ENCODE measurements around the gene SACM1L.
"Not testable (repeated sequence)": the region's sequence is repeated elsewhere in the genome, so short reads cannot be mapped to it uniquely, and the experiment has no call there.

SACM1L gene

DNA sequence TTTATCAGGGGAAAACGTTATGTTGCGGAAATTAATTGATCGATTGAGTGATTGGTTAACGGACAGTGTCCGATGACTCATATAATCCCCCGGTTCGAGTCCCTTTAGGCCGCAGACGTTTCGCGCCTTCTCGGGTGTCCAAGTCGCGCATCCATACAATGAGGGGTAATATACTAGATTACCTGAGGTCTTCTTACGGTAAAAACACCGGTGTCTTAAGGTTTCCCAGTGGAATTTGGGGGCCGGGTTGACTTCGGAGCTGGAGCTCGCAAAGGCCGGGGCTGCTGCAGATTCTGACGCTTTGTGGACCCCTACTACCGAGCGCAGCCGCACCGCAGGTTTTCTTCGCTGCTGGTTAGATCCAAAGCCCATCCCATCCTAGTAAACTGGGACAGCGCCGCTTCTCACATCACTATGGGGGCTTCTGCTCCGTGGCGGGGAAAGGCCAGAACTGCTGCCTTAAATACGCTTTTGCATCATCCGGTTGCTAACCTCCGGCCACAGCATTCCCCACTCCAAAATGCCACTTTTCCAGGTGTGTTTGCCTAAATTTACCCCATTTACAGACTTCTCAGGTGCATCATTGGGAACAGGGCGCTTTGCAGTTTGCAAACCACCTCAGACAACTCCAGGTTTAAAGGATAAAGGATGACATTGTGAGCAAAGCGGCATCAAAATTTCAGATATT is 858 bp upstream of the SACM1L start:
- intact Hi-C loops (cut with DNase I): no loop called here
- DNase-seq: peak; percentile 12 to 72 (median 48)

DNA sequence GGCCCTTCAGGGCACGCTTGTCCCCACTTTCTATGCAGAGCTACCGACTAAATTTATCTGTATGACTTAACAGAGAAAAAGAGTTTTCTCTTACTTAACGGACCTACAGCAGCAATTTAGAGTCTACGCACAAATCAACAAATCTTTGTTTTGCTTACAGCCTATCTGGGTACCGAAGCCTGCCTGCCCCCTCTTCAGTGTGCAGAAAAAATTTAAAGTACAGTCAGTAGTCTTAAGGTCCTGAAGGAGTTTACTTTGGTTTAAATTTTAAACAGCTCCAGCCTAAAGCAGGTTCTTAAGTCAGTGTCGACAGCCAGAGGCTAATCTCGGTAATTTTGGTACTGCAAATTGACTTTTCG is 570 bp downstream of the SACM1L start:
- intact Hi-C loops (cut with DNase I): no loop called here
- DNase-seq: no peak

DNA sequence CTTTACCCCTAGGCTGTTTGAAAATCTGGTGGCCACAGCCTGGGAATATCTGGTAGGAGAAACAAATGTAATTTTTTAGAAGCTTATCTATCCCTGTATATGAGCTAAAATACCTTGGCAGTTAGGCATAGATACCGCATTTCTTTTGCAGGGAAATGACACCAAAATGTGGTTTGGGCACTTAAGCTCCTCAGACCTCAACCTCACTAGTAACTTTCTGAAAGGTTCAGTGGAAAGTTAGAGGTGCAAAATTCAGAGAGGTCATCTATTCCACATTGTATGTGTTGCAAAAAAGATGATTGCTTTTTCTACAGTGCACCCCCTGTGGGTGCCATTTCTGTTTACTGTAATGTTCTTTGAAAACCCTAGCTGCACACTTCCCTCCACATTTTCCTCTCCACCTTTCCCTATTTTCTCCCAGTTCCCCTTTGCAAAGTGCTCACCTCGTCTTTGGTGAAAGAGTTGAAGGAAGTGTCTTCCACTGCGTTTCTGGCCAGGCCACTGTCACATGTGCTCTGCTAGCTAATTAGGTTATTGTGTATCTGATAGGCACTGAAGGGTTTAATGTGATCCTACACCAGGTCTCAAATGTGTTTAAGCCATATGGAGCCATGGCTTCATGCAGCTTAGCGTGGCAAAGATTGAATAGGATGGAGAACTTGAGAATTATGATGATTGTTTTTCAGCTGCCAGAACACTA is 1.3 kb downstream of the SACM1L start:
- no peak for DNase-seq

DNA sequence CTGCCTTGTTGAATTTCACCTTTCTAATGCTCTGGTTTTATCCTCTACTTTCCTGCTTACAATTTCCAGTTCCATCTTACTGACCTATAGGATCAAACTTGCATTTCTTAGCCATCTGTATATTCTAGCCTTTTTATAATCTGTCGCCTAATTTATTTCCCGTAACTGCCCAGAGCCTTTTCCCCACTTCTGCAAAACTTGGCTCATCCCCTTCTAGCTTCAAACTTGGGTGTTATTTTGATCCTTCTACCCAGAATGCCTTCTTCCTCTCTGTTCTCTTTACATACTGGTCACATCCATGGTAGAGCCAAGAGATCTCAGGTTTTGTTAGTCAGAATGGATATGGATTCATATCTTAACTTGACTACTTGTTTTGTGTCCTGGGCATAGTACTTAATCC is 2.6 kb downstream of the SACM1L start:
- intact Hi-C loops (cut with DNase I): no loop called here
- no peak for DNase-seq

More for the DNA sequence above, 1.3 kb downstream of the SACM1L start:
- intact Hi-C loops (cut with DNase I): no loop called here

DNA sequence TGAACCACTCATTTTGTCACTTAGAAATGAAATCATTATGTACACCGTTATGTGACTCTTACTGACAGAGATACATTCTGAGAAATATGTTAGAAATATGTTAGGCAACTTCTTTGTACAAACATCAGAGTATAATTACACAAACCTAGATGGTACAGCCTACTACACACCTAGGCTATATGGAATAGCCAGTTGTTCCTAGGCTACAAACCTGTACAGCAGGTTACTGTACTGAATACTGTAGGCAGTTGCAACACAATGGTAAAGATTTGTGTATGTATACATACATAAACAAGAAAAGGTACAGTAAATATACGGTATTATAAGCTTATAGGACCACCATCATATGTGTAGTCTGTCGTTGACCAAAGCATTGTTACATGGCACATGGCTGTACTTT is 3.7 kb downstream of the SACM1L start:
- intact Hi-C loops (cut with DNase I): no loop called here

DNA sequence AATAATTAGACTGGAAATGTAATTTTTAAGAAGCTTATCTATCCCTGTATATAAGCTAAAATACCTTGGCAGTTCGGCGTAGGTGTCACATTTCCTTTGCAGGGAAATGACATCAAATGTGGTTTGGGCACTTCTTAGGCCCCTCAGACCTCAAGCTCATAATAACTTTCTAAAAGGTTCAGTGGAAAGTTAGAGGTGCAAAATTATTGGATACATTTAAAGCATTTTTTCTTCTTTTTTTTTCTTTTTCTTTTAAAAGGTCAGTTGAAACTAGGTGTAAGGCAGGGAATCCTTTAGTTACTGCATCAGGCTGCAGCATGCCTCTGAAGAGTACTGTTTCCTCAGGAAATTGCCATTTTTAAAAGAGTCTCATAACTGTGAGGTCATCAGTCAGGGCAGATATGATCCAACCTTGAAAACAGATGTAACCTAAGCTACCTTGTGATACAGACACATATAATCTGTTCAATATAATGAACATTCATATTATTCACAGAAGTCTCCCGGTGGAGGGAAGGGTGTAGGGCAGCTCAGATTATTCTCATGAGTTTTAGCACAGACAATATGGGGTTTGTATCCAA is 4.8 kb downstream of the SACM1L start:
- no peak for DNase-seq
- intact Hi-C loops (cut with DNase I): no loop called here

More for the DNA sequence above, 3.7 kb downstream of the SACM1L start:
- no peak for DNase-seq

DNA sequence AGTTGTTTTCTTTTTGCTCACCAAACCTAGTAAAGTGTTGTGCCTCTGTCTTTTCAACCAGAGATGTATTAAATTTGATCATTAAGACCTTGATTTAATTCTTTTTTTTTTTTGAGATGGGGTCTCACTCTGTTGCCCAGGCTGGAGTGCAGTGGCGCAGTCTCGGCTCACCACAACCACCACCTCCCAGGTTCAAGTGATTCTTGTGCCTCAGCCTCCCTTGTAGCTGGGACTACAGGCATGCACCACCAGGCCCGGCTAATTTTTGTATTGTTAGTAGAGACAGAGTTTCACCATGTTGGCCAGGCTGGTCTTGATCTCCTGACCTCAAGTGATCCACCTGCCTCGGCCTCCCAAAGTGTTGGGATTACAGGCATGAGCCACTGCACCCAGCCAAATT is 6.0 kb downstream of the SACM1L start:
- DNase-seq; intact Hi-C loops (cut with DNase I): not testable (repeated sequence)

DNA sequence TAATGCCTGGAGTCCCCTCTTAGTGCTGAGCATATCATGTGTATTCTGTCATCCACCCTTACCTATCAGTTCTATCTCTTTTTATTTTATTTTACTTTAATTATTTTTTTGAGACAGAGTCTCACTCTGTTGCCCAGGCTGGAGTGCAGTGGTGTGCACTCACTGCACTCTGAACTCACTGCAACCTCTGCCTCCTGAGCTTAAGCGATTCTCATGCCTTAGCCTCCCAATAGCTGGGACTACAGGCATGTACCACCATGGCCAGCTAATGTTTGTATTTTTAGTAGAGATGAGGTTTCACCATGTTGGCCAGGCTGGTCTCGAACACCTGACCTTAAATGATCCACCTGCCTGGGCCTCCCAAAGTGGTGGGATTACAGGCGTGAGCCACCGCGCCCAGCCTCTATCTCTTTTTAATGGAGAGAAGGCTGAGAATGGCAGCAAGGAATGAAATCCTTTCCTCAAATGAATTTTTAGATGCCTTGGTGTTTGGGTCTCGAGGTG is 11.4 kb downstream of the SACM1L start:
- no peak for DNase-seq
- intact Hi-C loops (cut with DNase I): no loop called here

DNA sequence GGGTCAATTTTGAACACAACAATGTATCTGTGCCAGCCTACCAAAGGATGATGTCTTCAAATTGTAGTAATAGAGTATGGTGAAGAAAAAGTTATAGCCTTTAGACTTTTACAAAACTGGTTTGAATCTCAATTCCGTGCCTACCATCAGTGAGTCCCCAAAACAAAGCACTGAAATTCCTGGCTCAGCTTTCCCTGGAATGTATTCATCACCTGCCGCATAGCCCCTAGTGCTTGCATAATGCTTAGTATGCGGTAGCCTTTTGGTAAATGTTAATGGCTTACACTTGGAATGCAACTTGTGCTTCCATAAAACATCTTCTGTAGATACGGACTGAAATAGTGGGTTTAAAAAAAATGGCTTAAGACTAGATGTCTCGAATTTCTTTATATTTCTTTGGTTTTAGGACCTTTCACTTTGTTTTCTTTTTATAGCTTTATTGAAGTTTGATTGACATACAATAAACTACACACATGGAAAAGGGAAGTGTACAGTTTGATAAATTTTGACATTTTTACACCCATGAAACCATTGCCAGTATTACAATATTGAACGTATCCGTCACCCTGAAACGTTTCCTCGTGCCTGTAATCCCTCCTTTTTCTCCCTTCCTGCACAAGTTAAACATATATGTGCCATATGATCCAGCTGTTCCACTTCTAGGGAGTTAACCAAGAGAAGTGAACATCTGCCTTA is 12.1 kb downstream of the SACM1L start:
- intact Hi-C loops (cut with DNase I): no loop called here
- no peak for DNase-seq

DNA sequence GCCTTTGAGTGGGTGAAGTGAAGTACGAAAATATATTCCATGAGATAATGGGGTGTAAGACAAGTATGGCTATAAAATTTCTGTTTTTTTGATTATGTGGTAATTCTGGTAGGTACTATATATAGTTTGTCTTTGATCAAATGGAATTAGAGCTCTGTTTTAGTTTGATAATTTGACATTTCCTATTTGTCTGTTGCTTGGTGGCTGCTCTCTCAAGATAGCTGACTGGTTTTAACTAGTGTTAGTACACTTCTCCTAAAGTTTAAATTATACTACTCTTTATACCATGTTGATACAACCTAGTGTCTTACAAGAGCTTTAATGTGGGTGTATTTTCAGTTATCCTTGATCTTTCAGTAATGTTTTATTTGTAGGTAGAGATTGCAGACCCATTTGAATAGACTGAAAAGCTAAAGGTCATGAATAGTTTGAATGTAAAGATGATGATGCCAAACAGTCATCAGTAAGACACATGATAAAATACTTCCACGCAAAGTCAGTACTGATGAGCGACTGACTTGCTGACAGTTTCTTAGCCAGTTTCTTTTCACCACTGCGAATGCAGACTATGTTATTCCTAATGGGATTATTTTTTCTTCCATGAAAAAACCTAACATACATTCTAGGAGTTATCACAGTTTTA is 15.2 kb downstream of the SACM1L start:
- intact Hi-C loops (cut with DNase I): no loop called here
- DNase-seq: no peak

DNA sequence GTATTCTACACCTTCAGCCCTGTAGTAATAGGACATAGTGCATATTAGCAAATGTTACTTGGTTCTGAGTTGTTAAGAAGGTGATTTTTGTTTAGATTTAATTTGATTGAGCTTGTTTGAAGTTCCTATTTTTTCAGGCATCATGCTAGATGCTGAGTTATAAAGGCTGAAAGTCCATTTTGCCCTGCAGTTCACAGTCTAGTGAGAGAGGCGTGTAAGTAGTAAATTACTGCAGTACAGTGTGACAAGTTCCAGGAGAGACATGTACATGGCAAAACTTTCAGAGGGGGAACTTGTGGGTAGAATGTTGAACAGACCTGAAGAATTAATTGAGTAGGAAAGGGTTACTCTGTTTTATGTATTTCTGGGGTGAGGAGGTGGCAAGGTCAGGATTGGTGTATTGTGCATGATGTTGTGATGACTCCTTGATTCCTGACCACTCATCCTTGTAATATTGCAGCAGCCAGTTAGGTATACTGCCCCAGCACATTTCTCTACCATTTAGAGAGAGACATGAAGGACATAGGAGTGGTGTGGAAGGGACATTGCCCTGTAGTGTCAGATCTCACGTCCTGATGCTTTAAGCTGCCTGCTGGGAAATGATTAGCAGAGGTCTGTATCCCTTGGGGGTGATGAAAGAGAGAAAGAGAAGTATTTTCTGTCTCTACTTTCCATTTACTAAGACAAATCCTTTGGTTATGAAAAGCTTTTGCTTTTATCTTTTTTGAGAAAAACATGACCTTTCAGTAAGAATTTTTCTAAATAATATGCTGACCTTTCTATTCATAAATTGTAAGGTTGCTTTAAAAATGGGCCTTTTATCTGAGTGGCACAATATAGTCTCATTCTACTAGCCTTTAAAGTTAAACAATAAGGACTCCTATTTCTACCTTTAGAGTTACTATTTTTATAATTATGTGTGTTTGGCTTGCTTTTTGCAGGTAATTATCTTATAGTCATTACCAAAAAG is 16.9 kb downstream of the SACM1L start:
- intact Hi-C loops (cut with DNase I): no loop called here
- no peak for DNase-seq

DNA sequence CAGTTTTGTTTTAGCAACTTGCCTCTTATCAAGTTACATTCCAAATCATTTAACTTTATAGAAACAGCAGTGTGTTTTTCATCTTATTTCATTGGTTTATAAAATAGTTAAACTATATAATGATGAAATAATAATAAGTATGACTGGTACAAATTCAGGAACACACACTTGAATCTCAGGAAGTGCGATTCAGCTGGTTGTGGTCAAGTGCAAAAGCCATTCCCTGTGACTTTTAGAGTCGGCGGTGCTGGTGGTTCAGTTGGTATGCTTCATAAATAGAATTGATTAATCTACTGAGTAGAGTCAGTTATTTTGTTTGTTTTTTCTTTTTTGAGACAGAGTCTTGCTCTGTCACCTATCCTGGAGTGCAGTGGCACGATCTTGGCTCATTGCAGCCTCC is 22.7 kb downstream of the SACM1L start:
- intact Hi-C loops (cut with DNase I): no loop called here
- no peak for DNase-seq

DNA sequence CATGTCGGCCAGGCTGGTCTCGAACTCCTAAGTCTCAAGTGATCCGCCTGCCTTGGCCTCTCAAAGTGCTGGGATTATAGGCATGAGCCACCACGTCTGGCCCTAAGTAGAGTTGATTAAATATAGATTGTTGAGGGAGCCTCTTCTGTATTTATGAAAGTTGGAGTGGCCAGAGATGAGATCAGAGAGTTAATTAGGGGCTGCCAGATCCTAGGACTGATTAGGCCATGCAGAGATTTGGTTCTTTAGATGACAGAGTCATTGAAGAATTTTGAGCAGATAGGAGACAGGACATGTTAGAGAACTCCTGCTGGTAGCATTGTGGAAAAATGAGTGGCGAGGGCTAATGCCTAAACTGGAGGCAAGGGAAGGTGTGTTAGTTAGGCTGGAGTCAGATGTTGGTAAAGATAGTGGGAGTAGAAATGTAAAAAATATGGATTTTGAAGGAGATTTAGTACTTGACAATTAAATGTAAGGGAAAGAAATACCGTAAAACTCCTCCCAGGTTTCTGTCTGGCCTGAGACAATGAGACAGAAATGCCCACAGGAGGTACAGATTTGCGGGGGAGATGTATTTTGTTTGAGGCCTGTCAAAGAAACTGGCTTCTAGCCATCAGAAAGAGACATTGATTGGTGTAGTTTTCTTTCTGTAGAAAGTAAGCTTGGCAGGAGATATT is 23.4 kb downstream of the SACM1L start:
- intact Hi-C loops (cut with DNase I): no loop called here
- DNase-seq: no peak

DNA sequence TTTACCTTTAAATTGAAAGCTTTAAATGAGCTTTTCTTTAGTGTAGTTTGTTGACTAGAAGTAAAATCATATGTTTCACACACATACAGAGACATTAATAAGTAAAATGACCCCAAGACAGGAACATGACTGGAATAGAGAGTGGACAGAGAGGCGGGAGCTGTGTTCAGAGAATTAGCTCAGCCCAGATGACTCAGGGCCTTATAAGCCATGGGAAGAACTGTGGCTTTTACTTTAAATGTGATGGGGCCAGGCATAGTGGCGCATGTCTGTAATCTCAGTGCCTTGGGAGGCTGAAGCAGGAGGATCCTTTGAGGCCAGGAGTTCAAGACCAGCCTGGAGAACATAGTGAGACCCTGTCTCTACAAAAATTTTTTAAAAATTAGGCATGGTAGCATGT is 26.7 kb downstream of the SACM1L start:
- DNase-seq: no peak
- intact Hi-C loops (cut with DNase I): no loop called here

DNA sequence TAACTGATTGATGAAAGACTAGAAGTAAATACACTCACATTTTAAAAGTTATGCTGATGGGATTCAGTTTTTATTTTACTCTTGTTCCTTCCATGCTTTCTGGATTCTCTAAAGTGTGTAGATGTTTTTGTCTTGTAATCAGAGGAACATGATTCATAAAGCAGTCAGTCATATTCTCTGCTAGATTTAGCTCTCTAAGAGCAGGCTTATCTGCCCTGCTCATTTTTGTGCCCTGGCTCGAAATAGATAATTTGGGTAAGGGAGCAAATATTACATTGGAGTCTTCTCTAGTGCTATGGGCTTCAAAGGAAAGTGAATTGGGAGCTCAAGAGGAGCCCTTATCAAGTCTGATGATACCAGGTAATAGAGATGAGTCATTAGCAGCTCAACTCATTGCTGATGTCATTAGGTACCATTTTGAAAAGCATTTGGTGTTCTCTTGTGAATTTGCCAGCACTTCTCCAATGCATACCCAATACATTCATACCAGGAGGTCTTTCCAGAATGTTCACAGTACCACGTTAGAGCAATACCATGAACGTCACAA is 27.7 kb downstream of the SACM1L start:
- intact Hi-C loops (cut with DNase I): no loop called here
- no peak for DNase-seq

DNA sequence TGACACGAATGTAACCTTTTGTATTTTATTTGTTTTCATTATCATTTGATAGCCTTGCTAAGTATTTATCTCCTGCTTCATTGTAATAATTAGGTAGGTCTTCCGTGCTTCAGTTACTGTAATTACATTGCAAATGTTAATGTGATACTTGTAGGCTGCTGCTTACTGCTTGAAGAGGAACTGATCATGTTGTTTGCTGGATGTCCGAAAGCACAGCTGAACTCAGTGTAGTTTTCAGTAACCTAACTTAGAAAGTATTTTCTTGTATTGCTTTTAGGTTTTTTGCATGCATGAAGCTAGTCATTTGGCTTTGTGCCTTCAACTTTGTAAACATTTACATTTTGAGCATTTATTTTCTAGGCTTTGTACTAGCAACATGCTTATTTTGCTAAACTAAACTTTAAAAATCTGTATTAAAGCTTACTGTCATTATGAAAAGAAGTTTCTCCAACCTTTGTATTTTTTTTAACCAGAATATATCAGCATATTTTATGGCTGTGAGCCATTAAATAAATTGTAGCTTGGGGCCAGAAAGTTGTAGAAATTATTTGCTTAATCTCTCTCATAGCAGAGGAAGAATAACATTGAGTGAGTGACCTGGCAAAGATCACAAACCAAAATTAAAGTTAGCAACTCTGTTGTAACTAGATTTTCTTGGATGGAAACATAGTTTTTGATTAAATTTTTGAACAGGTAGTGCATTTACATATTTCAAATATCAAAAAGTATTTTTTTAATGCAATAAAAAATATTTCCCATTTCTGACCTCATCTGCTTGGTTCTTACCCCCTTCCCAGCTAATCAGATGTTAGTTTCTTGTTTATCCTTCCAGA is 30.7 kb downstream of the SACM1L start:
- intact Hi-C loops (cut with DNase I): no loop called here
- no peak for DNase-seq

DNA sequence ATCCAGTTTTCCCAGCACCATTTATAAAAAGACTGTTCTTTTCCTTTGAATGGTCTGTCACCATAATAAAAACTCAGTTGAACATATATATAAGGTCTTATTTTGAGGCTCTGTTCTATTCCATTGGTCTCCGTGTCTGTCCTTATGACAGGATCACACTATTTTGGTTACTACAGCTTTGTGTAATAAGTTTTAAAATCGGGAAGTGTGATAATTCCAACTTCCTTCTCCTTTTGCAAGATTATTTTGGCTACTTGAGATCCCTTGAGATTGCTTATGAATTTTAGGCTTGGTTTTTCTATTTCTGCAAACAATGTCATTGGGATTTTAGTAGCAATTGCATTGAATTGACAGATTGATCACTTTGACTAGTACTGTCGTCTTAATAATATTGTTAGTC is 35.7 kb downstream of the SACM1L start:
- intact Hi-C loops (cut with DNase I): no loop called here
- no peak for DNase-seq

Data from head of caudate nucleus (tissue), 42 donors.